NCI-H2227 (cell line): ENCODE results near the gene NR1H3.
"Not testable (repeated sequence)": the region's sequence is repeated elsewhere in the genome, so short reads cannot be mapped to it uniquely, and the experiment has no call there.

Source experiments
- DNase-seq: peaks from one replicate; lab custom pipeline; 2025; ENCODE audit not compliant: unreplicated experiment; lab: John Stamatoyannopoulos, UW

NR1H3 gene

GRCh38 chr11:47302853-47303252 is 45.1 kb downstream of the NR1H3 start:
- no peak for DNase-seq

DNA sequence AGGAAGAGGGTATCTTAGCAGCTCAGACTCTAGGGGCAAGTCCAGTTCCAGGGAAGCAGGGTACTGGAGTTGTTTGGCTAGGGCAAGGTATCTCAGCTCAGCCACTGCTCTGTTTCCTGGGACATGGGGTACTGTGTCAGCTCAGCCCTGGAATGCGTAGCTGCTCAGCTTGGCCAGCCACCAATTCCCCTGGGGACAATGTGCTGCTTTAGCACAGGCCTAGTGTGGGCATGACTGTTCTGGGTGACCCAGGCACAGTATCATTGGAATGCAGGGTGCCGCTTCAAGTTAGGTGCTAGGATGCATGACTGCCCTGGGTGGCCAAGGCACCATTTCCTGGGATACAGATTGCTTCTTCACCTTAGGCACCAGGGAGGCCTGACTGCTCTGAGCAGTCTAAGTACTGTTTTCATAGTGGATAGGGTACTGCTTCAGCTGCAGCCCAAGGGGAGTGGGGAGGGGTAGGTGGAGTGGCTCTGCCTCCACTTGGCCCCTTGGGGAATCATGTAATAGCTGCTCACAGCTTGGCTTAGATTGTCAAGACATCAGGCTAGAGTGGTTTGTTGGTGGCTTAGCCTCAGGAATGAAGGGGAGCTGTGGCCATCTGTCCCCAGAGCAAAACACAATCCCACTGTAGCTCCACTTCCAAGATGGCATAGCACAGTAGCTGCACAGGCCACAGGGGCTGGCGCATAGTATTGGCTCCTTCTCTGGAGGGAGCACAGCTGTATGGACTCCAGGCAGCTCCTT is 48.1 kb downstream of the NR1H3 start:
- DNase-seq, result no peak

DNA sequence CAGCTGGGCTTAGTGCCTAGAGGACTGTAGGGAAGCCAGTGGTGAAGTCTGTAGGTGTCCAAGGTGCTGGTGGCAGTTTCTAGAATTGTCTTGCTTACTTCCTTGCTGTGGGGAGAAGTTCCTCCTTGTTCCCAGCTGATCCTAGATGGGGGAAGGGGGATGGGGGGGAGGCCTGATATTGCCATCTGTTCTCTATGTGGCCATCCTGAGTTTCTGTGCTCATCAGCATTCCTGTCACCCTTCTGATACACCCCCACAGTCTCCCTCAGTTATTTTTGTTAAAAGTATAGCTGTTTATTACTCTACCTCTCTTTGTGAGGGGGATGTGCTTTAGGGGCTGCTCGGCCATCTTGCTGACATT is 48.7 kb downstream of the NR1H3 start:
- no peak for DNase-seq

- no peak for DNase-seq
Observed at GRCh38 chr11:47308050-47308823, 50.4 kb downstream of the NR1H3 start.

DNA sequence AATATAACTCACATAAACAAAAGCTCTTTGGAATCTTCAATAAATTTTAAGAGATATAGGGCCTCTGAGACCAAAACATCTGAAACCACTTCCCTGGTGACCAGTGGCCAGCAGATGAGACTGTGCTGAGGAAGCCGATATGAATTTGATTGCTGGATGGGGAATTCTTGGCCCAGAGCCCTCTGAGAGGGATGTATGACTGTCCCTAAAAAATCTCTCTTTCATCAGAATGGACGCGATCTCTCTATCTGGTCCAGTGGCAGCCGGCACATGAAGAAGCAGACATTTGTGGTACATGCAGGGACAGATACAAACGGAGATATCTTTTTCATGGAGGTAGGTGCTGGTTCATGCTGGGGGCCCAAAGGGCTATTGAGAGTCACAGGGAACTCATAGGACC is 57.2 kb downstream of the NR1H3 start:
- no peak for DNase-seq

DNA sequence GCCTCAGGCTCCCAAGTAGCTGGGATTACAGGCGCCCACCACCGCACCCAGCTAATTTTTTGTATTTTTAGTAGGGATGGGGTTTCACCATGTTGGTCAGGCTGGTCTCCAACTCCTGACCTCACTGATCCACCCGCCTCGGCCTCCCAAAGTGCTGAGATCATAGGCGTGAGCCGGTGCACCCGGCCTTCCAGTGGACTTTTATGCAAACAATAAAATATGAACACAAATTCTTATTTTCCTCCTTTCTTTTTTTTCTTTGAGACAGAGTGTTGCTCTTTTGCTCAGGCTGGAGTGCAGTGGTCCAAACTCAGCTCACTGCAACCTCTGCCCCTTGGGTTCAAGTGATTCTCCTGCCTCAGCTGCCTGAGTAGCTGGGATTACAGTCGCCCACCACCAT is 58.7 kb downstream of the NR1H3 start:
- DNase-seq, result not testable (repeated sequence)

DNA sequence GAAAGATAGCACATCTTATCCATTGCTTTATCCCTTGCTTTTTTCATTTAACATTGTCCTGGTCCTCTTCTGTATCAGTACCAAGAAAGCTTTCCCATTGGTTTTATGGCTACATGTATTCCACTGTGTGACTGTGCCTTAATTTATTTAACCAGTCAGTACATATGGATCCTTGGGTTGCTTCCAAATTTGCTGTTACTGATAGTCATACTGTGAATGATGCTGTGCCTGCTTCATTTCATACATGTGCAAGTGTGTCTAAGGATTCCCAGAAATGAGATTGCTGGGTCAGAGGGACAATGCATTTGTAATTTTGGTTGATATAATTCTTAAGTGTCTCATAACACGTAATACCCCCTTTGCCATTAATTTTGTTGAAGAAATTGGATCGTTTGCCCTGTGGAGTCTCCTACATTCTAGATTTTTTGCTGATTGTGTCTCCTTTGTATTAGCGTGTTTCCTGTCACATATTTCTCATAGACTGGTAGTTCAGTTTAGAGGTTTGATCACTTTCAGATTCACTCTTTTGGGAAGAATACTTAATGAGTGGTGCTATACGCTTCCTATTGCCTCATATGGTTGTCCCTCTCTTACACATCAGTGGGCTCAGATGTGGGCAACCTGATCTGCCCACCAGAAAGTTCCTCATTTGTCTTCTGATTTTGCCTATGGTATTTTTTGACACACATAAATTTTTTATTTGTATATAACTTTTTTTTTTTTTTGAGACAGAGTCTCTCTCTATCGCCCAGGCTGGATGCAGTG is 59.5 kb downstream of the NR1H3 start:
- DNase-seq, result no peak

- DNase-seq, result no peak
Observed at GRCh38 chr11:47318166-47318565, 60.4 kb downstream of the NR1H3 start.
